HG02943 (cell line): ENCODE measurements around the gene FAM241B.

Experiments used
- ATAC-seq: cut with Tn5 transposase; IDR thresholded peaks from one replicate; pipeline ENCODE4 v1.9.1; 2021; ENCODE audit warnings: mild to moderate bottlenecking, low read depth, moderate library complexity; ENCODE audit not compliant: unreplicated experiment

Gene FAM241B, protein sequence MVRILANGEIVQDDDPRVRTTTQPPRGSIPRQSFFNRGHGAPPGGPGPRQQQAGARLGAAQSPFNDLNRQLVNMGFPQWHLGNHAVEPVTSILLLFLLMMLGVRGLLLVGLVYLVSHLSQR

DNA sequence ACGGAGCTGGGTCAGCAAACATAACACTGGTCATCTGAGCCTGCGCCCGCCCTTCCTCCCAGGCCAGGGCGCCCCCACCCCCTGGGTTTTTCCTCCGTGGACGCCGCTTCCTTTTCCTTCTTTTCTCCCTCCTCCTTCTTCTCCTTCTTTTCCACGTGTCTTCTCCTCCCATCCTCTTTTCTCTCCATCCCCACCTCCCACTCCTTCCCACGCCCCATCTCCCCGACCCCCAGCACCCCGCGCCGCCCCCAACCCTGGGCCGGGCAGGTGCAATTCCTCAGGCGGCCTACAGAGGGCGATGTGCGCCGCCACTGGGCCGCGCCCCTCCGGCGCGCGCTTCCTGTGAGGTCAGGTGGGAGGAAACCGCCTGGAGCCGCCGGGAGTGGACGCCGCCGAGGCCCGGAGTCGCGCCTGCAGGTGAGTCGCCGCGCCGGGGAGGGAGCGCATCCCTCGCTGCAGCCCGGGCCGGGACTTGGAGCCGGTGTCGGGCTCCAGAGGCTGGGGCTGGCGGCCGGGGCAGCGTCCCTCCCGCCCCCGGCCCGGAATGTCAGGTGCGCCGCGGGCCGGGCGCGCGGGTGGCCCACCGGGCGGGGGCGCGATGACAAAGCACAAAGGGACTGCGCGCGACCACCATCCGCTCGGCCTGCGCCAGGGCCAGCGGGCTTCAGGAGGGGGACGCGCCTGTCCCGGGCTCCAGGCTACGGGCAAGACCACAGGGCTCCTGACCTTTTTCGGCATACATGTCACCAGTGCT is at the start of gene FAM241B:
Gene FAM241B, plus strand, starts transcription at position 351 of the 754 bp plus-strand sequence. CDS start 1,497 bp downstream, outside the sequence.
- no peak for ATAC-seq

DNA sequence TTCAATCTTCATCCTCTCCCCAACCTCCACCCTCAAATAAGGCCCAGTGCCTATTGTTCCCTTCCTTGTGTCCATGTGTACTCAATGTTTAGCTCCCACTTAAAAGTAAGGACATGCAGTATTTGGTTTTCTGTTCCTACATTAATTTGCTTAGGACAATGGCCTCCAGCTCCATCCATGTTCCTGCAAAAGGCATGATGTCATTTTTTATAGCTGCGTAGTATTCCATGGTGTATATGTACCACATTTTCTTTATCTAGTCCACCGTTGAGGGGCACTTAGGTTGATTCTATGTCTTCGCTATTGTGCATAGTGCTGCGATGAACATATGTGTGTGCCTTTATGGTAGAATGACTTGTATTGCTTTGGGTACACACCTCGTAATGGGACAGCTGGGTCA is 49.6 kb upstream of the FAM241B start:
- no peak for ATAC-seq

DNA sequence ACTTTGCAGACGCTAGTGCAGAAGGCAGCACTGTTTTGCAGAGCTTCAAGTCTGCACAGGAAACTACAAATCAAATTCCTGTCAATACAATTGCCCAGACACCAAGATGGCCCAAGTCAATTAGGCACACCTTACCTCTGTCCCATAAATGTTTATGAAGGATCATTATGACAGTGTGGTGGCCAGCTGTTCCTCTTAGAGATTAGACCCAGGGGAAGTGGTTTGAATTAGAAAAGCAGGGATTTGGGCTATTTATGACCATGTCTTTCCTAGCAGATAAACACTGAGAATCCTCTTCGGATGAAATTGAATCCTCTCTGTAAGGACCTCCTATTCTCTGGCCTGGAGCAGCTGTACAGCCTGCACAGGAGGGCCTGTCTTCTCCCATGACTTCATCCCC is 46.9 kb upstream of the FAM241B start:
- no peak for ATAC-seq

DNA sequence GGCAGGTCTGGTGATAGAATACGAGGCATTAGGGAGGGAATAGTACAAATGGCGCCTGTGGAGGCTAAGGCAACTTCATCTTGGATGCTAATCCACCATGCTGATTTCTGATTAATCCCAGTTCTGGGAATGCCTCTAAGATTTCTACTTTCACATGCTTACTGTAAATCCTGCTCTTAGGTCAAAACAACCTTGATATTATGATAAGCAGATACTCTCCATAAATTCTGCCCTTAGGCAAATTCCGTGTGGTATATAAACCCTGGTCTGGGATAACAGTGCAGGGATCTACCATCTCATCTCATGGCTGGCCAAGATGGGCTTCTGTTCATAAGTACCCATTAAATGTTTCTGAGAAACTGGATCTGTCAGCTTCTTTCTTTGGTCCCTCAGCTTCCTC is 45.4 kb upstream of the FAM241B start:
- no peak for ATAC-seq

DNA sequence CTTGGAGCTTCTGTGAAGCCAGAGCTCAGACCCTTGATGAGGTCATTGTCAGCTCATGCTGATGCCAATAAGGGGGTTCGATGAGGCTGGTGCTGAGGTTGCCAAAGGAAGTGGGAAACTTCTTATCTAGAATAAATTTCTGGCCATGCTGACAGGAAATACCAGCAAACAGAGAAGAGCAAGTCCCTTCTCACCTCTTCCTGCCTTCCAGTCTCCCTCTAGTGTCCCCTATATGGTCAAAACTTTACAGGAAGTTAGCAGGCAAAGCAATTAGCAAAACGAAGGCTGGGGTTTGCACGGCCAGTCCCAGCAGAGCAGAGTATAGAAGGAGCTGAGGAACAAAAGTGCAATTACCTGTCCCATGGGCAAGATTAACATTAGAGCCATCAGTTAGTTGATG is 41.7 kb upstream of the FAM241B start:
- no peak for ATAC-seq

DNA sequence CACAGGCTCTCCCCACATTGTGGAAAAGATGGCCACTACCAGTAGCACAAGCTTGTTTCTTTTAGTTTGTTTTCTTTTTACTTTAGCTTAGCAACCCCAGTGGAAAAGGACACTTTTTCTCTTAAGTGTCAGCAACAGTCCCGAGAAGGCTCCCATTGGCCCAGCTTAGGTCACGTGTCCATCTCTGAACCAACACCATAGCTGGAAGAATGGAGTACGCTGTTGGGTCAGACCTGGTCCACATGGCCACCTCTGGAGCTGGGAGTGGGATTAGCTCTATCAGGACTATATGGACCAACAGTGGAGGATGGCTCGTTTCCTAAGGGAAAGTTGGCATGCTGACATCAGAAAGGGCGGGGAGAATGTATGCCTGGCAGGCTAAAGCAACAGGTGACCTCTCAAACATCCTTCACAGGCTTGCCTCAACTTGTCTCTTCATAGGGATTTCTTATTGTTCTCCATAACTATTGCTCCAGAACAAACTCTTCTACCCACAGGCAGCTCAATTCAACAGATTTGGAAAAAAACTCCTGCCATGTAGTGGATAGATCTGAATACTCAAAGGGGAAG is 29.2 kb upstream of the FAM241B start:
- ATAC-seq, result no peak

DNA sequence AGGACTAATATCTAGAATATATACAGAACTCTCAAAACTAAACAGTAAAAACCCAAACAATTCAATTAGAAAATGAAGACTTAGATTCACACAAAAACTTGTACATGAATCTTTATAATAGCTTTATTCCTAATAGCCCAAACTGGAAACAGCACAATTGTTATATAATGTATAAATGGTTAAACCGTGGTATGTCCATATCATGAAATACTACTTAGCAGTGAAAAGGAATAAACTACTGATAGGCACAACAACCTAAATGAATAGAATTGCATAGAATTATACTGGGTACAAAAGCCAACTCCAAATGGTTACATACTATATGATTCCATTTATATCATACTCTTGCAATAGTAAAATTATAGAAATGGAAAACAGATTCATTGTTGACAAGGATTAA is 21.0 kb upstream of the FAM241B start:
- ATAC-seq, result no peak

DNA sequence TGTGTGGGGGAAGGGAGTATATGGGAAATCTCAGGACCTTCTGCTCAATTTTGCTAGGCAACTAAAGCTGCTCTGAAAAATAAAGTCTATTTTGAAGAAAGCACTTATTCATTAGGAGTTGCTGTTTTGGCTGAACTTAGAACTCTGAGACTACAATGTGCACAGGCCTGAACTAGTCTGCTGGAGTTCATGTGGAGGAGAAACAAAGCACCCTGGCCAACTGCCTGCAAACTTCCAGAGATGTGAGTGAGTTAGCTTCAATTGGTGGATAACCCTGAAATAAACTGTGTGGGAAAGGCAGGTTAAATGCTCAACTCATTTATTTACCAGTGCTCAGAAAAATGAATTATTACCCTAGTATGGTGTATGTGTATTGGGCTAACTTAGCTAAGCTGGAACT is 17.3 kb upstream of the FAM241B start:
- ATAC-seq, result no peak

DNA sequence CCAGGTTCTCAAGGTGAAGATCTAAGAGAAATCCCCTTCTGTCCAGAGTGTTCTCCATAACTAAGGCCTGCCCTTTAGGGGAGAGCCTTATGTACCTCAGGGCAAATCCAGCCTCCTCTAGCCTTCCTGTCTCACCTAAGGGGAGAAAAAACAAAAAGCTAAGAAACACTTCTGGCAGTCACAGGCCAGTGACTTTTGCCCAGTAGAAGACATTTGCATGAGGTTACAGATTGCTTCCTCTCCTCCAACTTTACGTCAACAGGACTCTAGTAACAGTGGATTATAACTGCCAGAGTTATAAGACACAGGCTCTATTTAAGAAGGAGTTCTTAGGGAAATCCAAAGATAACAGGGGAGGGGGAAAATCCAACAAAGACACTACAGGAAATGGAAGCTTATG is 15.9 kb upstream of the FAM241B start:
- no peak for ATAC-seq

DNA sequence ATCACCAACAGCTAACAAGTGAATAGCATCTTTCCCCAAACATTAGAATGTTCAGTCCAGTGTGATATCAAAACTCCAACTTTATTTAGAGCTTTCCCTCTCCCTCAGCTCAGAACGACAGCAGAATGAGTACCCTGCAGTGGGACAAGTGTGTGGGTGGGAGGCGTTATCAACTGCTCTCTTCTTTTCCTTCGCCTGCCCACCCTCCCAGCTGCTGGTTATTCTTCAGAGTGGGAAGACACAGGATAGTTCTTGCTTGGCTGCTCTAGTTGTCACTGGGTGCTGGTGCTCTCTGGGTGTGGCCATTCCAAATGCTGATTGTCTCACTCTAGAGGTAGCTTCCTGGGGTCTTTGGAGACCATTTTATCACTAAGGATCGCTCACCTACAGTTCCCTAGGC is 13.7 kb upstream of the FAM241B start:
- no peak for ATAC-seq

DNA sequence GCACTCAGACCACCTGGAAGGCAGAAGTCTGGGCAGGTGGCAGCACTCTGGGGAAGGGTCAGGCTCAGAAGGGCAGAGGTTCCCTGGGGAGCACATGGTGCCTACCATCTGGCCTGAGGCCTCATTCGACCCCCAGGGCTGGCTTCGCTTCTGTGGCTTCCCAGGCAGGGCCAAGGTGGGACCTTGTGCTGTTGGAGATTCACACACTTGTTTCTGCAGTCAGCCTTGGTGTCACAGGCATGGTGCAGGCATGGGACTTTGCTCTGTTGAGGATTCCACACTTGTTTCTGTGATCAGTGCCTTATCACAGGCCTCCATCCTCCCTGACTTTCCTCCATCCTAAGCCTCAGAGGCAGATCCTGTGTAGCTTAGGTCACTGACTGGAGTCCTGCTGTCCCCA is 11.3 kb upstream of the FAM241B start:
- no peak for ATAC-seq

DNA sequence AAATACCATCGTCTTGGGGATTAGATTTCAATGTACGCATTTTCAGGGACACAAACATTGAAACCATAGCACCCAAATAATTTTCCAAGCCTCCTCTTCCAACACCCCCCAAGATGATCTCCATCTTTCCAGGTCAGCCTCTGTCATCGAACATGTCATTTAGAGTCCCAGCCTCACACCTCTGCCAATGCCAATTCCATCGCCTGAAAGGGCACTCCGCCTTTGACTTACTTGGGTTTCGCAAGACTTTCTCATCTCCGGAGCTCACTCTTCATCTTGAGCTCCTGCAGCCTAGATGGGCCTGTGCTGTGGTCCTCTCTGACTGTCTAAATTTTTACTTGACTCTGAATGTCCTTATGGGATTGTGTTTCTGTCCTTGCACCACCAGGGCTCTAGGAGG is 10.4 kb upstream of the FAM241B start:
- no peak for ATAC-seq

DNA sequence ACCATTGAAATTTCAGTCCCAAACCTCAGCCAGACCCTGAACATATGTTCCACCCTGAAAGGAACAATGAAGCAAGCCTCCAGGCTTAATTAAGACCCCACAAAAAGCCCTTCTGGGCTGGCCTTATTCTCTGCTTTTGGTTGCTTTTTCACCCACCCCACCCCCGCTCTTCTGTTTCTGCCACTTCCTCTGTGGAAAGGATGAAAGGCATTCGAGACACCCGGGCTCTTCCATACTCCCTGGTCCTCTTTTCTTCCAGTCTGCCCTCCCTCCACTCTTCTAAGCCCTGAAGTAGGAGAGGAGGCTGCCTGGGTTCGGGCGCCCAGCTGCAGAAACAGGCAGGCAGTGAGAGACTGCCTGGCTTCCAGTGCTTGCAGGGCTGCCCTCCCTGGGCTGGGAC is 9.4 kb upstream of the FAM241B start:
- no peak for ATAC-seq

DNA sequence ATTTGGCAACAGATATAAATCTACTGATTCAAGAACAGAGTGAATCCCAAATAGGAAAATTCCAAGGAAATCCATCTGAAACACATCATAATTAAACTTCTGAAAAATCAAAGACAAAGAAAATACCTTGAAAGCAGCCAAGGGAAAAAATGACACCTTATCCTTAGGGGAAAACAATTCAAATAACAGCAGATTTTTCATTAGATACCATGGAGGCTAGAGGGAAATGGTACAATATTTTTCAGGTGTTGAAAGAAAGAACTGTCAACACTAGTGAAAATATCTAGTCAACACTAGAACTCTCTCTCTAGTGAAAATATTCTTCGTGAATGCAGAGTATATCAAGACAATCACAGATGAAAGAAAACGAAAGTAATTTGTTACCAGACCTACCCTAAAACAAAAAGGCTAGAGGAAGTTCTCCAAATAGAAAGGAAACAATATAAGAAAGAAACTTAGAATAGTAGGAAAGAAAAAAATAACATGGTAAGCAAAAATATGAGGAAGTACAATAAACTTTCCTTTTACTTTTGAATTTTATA is 5.7 kb upstream of the FAM241B start:
- no peak for ATAC-seq

DNA sequence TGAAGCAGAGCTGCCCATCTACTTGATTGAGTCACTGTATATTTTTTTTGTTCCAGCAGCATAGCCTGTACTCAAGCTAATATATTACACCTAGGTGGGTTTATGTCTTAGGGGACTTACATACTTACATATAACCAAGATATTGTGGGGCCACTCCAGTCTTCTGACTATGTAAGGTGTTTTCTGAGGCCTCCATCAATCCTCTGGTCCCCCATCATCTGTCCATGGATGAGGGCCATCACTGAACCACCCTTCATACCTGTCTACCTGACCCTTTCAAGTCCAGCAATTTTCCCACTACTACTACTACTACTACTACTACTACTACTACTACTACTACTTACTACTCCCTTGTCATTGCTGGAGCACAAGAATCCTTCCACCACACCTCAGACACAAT is 3.2 kb upstream of the FAM241B start:
- ATAC-seq, result no peak

DNA sequence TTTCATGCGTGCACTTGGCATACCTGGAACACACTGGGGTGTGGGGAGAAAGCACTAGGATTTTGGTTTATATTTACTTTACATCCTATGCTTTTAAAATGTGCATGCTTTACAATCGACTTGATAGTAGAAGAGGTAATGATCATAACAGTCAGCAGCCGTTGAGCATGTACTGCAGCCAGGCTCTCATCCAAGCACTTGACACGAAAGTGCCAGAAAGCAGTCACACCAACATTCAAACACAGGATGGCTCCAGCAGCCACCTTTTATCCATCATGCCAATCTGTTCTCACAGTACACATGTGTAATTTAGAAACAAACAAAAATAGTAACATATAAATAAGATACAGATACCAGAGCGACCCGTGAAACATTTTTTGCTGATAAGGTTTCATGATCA is 1.2 kb upstream of the FAM241B start:
- no peak for ATAC-seq

DNA sequence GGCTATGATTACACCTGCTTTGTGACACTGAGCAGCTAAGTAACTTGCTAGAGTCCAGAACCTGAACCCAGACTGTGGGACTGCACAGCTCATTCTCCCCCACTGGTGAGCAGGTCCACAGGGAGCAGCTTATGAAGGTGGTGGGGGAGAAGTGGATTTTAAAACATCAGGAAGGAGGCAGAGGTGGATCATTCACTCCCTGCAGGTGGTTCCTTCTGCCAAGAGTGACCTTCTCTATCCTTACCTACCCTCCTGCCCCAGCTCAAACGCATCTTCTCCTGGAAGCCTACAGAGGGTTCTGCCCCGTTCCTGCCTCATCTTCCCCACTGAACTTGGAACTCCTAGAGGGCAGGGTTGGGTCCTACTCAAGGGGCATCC is 539 bp upstream of the FAM241B start:
- ATAC-seq, result no peak

DNA sequence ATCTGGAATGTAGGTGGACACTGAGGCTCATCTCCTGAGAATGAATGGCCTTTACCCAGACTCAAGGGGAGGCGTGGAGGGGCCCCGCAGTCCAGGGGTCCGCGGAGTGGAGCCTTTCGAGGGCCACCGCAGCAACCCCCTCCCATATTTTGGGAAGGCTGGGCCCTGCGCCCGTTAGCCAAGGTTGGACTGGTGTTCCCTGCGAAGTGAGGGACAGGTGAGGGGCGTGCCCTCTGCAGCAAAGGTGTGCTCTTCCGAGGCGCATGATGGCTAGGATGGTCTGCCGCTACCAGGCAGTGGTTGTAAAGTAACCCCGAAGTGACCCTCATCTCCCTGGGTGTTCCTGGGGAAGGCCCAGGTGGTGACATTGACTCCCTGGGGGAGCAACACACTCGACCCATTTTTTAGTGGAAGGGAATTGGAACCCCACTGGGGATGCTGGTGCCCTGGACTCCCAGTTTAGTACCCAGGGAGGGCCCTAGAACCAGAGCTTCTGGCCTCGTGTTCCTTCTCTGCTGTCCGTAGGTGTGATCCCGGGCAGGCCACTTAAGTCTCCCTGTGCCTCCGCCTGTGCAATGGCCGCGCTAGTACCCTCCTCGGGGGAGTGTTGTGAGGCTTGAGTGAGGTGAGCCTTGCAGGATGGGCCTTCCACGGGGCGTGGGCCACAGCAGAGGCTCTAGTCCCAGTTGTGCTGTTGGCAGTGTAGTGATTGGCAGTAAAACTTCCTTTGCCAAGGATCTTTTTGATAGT is 779 bp downstream of the FAM241B start:
- no peak for ATAC-seq

DNA sequence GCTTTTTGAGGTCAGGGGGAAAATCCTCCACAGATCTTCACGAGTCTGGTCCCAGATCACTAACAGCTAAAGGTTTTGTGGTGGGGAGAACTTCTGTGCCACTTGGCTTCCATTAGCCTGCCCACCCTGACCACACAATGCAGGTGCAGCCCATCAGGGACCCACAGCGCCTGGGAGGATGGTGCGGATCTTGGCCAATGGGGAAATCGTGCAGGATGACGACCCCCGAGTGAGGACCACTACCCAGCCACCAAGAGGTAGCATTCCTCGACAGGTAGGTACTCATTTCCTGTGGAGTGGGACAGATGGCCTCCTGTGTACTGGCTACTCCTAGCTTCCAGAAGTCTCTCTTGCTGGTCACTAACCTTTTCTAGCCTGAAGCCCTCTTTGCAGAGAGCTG is 1.5 kb downstream of the FAM241B start:
- ATAC-seq, result no peak

DNA sequence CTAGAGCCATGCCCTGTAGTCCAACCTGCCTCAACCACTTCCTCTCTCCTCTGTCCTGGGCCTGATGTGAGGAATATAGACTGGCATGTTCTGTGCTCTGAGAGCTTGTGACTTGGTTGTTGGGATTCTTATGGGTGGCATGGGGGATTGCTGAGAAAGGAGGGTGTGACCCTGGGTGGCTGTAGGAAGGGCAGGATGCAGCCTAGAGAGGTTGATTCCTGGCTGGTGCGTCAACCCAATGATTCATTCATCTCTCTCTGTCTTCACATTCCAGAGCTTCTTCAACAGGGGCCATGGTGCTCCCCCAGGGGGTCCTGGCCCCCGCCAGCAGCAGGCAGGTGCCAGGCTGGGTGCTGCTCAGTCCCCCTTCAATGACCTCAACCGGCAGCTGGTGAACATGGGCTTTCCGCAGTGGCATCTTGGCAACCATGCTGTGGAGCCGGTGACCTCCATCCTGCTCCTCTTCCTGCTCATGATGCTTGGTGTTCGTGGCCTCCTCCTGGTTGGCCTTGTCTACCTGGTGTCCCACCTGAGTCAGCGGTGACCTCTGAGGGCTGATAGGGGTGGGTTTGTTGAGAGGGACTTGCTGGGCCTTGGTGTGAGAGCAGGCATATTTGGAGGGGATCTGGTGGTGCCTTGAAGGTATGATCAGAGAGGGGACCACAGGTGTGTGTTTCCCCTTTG is 2.6 kb downstream of the FAM241B start:
- ATAC-seq, result no peak
